ENCODE results near the gene KRT4.

- TF ChIP-seq POLR2AphosphoS5 (IDR thresholded peaks at IDR 0.05) (no peak), CTCF (IDR thresholded peaks at IDR 0.05) (no peak)
Measured at GRCh38 chr12:52805739-52806138, 8.2 kb downstream of the KRT4 start.

Data from gastroesophageal sphincter (tissue), 3 donors.